HL-60 (cell line): ENCODE results near the gene WWOX.
A peak's percentile ranks its signal among the peaks of the same experiment; 100 is the strongest.

Experiments used
- DNase-seq, 2 experiments: peaks; one replicate each; pipeline ENCODE4 v3.0.0-alpha.2; 2010 to 2020; ENCODE audit warnings: low read depth in 1 of 2, low spot score in 1 of 2
- H3K27ac ChIP-seq: fragments of 250-450 bp; sonication (Bioruptor Pico); replicated peaks from 2 replicates; pipeline ENCODE4 v1.5.1; 2020; ENCODE audit warnings: mild to moderate bottlenecking, moderate library complexity
- H3K27me3 ChIP-seq: fragments of 250-450 bp; sonication (Bioruptor Pico); 2 replicates; pipeline ENCODE4 v1.5.1; 2021; ENCODE audit warnings: mild to moderate bottlenecking, moderate library complexity; ENCODE audit not compliant: insufficient read depth, poor library complexity, severe bottlenecking
- H3K4me3 ChIP-seq: replicated peaks from 2 replicates; pipeline ENCODE4 v1.5.1; 2011; ENCODE audit warnings: mild to moderate bottlenecking, control low read depth, low read length; ENCODE audit not compliant: insufficient read depth
- GABPA ChIP-seq: IDR thresholded peaks from 2 replicates; pipeline ENCODE4 v1.6.1; 2012; ENCODE audit warnings: low read depth
- POLR2AphosphoS5 ChIP-seq: IDR thresholded peaks from 2 replicates; pipeline ENCODE4 v1.6.1; 2012; ENCODE audit warnings: low read depth
- SPI1 ChIP-seq: IDR thresholded peaks from 2 replicates; pipeline ENCODE4 v1.6.1; 2012; ENCODE audit warnings: low read depth, mild to moderate bottlenecking, borderline replicate concordance
- TF ChIP-seq, protein P1 (sequence below): IDR thresholded peaks from 2 replicates; pipeline ENCODE4 v1.6.1; 2012; ENCODE audit warnings: low read depth; ENCODE audit not compliant: insufficient replicate concordance
- TF ChIP-seq, protein P2 (sequence below): IDR thresholded peaks from one replicate; pipeline ENCODE4 v1.5.1; 2011; ENCODE audit warnings: low read length, control low read depth, inconsistent platforms; ENCODE audit not compliant: insufficient read depth

The WWOX gene

DNA sequence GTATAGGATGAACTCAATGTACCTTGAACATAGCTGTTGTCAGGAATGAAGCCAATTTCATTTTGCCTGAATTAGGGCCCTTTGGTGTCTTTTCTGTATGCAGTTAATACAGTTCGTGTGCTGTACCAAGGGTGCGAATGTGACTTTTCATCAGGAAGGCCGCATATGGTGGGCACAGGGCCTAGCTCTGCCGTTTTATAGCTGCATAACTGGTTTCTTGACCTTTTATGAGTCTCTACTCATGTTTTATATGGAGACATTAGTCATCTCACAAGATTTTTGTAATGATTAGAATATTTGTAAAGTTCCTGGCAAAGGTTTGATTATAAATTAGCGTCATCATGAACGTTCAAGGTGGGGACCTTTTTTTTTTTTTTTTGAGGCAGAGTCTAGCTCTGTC, 989.5 kb downstream of the WWOX start:
- Histone ChIP-seq H3K27me3 (no peaks in the 10 kb centered on the region), H3K27ac (peak overlapping the region; percentile 81), H3K4me3 (no peak overlapping the region)
- TF ChIP-seq, protein P1, sequence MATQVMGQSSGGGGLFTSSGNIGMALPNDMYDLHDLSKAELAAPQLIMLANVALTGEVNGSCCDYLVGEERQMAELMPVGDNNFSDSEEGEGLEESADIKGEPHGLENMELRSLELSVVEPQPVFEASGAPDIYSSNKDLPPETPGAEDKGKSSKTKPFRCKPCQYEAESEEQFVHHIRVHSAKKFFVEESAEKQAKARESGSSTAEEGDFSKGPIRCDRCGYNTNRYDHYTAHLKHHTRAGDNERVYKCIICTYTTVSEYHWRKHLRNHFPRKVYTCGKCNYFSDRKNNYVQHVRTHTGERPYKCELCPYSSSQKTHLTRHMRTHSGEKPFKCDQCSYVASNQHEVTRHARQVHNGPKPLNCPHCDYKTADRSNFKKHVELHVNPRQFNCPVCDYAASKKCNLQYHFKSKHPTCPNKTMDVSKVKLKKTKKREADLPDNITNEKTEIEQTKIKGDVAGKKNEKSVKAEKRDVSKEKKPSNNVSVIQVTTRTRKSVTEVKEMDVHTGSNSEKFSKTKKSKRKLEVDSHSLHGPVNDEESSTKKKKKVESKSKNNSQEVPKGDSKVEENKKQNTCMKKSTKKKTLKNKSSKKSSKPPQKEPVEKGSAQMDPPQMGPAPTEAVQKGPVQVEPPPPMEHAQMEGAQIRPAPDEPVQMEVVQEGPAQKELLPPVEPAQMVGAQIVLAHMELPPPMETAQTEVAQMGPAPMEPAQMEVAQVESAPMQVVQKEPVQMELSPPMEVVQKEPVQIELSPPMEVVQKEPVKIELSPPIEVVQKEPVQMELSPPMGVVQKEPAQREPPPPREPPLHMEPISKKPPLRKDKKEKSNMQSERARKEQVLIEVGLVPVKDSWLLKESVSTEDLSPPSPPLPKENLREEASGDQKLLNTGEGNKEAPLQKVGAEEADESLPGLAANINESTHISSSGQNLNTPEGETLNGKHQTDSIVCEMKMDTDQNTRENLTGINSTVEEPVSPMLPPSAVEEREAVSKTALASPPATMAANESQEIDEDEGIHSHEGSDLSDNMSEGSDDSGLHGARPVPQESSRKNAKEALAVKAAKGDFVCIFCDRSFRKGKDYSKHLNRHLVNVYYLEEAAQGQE, result no peak
- TF ChIP-seq, protein P2, sequence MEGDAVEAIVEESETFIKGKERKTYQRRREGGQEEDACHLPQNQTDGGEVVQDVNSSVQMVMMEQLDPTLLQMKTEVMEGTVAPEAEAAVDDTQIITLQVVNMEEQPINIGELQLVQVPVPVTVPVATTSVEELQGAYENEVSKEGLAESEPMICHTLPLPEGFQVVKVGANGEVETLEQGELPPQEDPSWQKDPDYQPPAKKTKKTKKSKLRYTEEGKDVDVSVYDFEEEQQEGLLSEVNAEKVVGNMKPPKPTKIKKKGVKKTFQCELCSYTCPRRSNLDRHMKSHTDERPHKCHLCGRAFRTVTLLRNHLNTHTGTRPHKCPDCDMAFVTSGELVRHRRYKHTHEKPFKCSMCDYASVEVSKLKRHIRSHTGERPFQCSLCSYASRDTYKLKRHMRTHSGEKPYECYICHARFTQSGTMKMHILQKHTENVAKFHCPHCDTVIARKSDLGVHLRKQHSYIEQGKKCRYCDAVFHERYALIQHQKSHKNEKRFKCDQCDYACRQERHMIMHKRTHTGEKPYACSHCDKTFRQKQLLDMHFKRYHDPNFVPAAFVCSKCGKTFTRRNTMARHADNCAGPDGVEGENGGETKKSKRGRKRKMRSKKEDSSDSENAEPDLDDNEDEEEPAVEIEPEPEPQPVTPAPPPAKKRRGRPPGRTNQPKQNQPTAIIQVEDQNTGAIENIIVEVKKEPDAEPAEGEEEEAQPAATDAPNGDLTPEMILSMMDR, result no peak
- no peak for DNase-seq

- H3K27ac ChIP-seq, result peak overlapping the region; percentile 81
- peak overlapping the region; percentile 26 for H3K4me3 ChIP-seq
- TF ChIP-seq SPI1 (peak; percentile 80), GABPA (no peak), POLR2AphosphoS5 (peak; percentile 63; the same call in 1 of the 2 replicates)
- TF ChIP-seq, protein P1, result no peak
- TF ChIP-seq, protein P2, result no peak
- no peaks in the 10 kb centered on the region for H3K27me3 ChIP-seq
- DNase-seq, result peak; percentile 65 to 82
Observed at GRCh38 chr16:79089735-79090284, 990.4 kb downstream of the WWOX start.

DNA sequence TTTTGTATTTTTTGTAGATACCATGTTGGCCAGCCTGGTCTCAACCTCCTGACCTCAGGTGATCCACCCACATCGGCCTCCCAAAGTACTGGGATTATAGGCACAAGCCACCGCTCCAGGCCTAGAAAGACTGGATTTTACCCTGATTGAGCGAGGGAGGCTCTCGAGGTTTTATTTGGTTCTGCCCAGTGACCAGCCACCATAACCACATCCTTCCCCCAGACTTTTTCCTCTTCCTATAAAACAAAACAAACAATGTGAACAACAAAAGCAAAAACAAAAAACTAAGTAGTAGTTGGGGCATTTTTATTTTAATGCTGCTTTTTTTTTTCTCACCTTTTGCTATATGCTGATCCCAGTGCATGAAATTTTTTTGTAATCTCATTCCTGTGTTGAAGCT, 991.5 kb downstream of the WWOX start:
- TF ChIP-seq SPI1 (no peak), GABPA (no peak), POLR2AphosphoS5 (no peak)
- TF ChIP-seq, protein P1, result no peak
- TF ChIP-seq, protein P2, result no peak
- Histone ChIP-seq H3K4me3 (no peak overlapping the region), H3K27me3 (no peaks in the 10 kb centered on the region), H3K27ac (peak overlapping the region; percentile 81)
- DNase-seq, result no peak
